Stimulated activated CD4-positive, alpha-beta T cell treated with anti-CD3 and anti-CD28 coated beads, Interleukin-12 subunit alpha, Interleukin-12 subunit beta, amount 100 ng/mL, for 24 hours (primary cell): ENCODE data around the gene MIX23.
"Not testable (repeated sequence)": the region's sequence is repeated elsewhere in the genome, so short reads cannot be mapped to it uniquely, and the experiment has no call there.

Source experiments
- DNase-seq, 2 experiments: peaks; one replicate each; pipeline ENCODE4 v3.0.0-alpha.2; 2020; ENCODE audit warnings: low read depth in 2 of 2

Gene MIX23

GRCh38 chr3:122392868-122393844 lies 10.1 kb upstream of the MIX23 start:
- no peak for DNase-seq

- no peak for DNase-seq
These were observed 8.8 kb upstream of the MIX23 start for GRCh38 chr3:122391681-122392446.

GRCh38 chr3:122390665-122391064 lies 7.6 kb upstream of the MIX23 start:
- no peak for DNase-seq

- no peak for DNase-seq
These were observed 6.9 kb upstream of the MIX23 start for GRCh38 chr3:122389892-122390291.

GRCh38 chr3:122389197-122389596 lies 6.2 kb upstream of the MIX23 start:
- DNase-seq, result no peak

GRCh38 chr3:122387709-122388108 lies 4.7 kb upstream of the MIX23 start:
- DNase-seq, result no peak

GRCh38 chr3:122383771-122384697 lies 1.0 kb upstream of the MIX23 start, which contains the start of gene FAM162A:
FAM162A (plus strand) TSS chr3:122384182; CDS start chr3:122384266, 84 bp downstream.
- DNase-seq, result peak; percentile 82 to 90

- DNase-seq, result no peak
These were observed 5.1 kb downstream of the MIX23 start for GRCh38 chr3:122377975-122378374.

GRCh38 chr3:122374034-122374433 lies 9.0 kb downstream of the MIX23 start:
- no peak for DNase-seq

- no peak for DNase-seq
These were observed 16.7 kb downstream of the MIX23 start for GRCh38 chr3:122366379-122366749.

GRCh38 chr3:122365582-122366378 lies 17.3 kb downstream of the MIX23 start:
- not testable (repeated sequence) for DNase-seq

GRCh38 chr3:122365073-122365472 lies 18.0 kb downstream of the MIX23 start:
- no peak for DNase-seq

GRCh38 chr3:122364490-122364889 lies 18.5 kb downstream of the MIX23 start:
- no peak for DNase-seq

GRCh38 chr3:122362026-122362425 lies 21.0 kb downstream of the MIX23 start:
- no peak for DNase-seq

GRCh38 chr3:122358703-122359032 lies 24.4 kb downstream of the MIX23 start:
- DNase-seq, result no peak

- DNase-seq, result no peak
These were observed 25.0 kb downstream of the MIX23 start for GRCh38 chr3:122357828-122358702.

GRCh38 chr3:122356402-122356801 lies 26.6 kb downstream of the MIX23 start:
- no peak for DNase-seq

- no peak for DNase-seq
These were observed 27.4 kb downstream of the MIX23 start for GRCh38 chr3:122355612-122356011.

- DNase-seq, result no peak
These were observed 29.1 kb downstream of the MIX23 start for GRCh38 chr3:122353893-122354401.

GRCh38 chr3:122353215-122353614 lies 29.8 kb downstream of the MIX23 start:
- DNase-seq, result no peak
